ENCODE measurements around the gene MAN1A1.

- TF ChIP-seq CTCF (IDR thresholded peaks at IDR 0.05; ENCODE audit: insufficient read depth, low read length, poor library complexity, severe bottlenecking), result no peak
- TF ChIP-seq EZH2phosphoT487 (conservative IDR thresholded peaks at IDR 0.05; ENCODE audit: low read length), result no peak
Observed at GRCh38 chr6:119243037-119243436, 106.5 kb downstream of the MAN1A1 start.

Data from SU-DHL-6 (cell line).